ENCODE results near the gene METTL15. TPM values are rescaled to one million over a fixed set of nuclear protein-coding genes. Genes with fewer than 3 reads are reported as not detected.
A peak's percentile ranks its signal among the peaks of the same experiment; 100 is the strongest.

METTL15 gene
- total RNA-seq, 1 donor from 2014 or later: 16.2 TPM

- no peak for DNase-seq (ENCODE audit: low read depth, low spot score)
- no peak for TF ChIP-seq CTCF (conservative IDR thresholded peaks at IDR 0.05)
- peaks cover 58% of the 10 kb centered on the region for H3K4me1 Mint-ChIP-seq
- H3K4me3 Mint-ChIP-seq: peak overlapping the region; percentile 99
- H3K27ac Mint-ChIP-seq (ENCODE audit: unreplicated experiment): peak overlapping the region; percentile 98
- H3K27me3 Mint-ChIP-seq (ENCODE audit: low read depth): no peaks in the 10 kb centered on the region
- no peaks in the 10 kb centered on the region for H3K9me3 Mint-ChIP-seq
- peaks cover 4% of the 10 kb centered on the region for H3K36me3 Mint-ChIP-seq (ENCODE audit: low read depth)
Observed at GRCh38 chr11:28110821-28111200, 2.6 kb downstream of the METTL15 start.

- H3K9me3 Mint-ChIP-seq: no peaks in the 10 kb centered on the region
- no peak for TF ChIP-seq CTCF (conservative IDR thresholded peaks at IDR 0.05)
- H3K36me3 Mint-ChIP-seq (ENCODE audit: low read depth): peaks cover 4% of the 10 kb centered on the region
- H3K27me3 Mint-ChIP-seq (ENCODE audit: low read depth): no peaks in the 10 kb centered on the region
- H3K4me3 Mint-ChIP-seq: no peak overlapping the region
- no peak for DNase-seq (ENCODE audit: low read depth, low spot score)
- H3K27ac Mint-ChIP-seq (ENCODE audit: unreplicated experiment): no peak overlapping the region
- H3K4me1 Mint-ChIP-seq: peaks cover 35% of the 10 kb centered on the region
Observed at GRCh38 chr11:28114116-28114515, 5.9 kb downstream of the METTL15 start.

- Mint-ChIP-seq H3K27me3 (ENCODE audit: low read depth) (no peaks in the 10 kb centered on the region), H3K4me1 (peaks cover 28% of the 10 kb centered on the region), H3K4me3 (no peak overlapping the region), H3K9me3 (no peaks in the 10 kb centered on the region), H3K27ac (ENCODE audit: unreplicated experiment) (no peak overlapping the region), H3K36me3 (ENCODE audit: low read depth) (peaks cover 4% of the 10 kb centered on the region)
- no peak for TF ChIP-seq CTCF (conservative IDR thresholded peaks at IDR 0.05)
- no peak for DNase-seq (ENCODE audit: low read depth, low spot score)
Observed at GRCh38 chr11:28114731-28115130, 6.5 kb downstream of the METTL15 start.

GRCh38 chr11:28117712-28118111, 9.5 kb downstream of the METTL15 start:
- DNase-seq (ENCODE audit: low read depth, low spot score): no peak
- no peak overlapping the region for H3K4me3 Mint-ChIP-seq
- H3K36me3 Mint-ChIP-seq (ENCODE audit: low read depth): peaks cover 4% of the 10 kb centered on the region
- H3K4me1 Mint-ChIP-seq: no peaks in the 10 kb centered on the region
- H3K9me3 Mint-ChIP-seq: no peaks in the 10 kb centered on the region
- TF ChIP-seq CTCF (conservative IDR thresholded peaks at IDR 0.05): no peak
- H3K27me3 Mint-ChIP-seq (ENCODE audit: low read depth): no peaks in the 10 kb centered on the region
- peak overlapping the region; percentile 3 for H3K27ac Mint-ChIP-seq (ENCODE audit: unreplicated experiment)

- no peaks in the 10 kb centered on the region for H3K9me3 Mint-ChIP-seq
- no peaks in the 10 kb centered on the region for H3K4me1 Mint-ChIP-seq
- H3K27me3 Mint-ChIP-seq (ENCODE audit: low read depth): no peaks in the 10 kb centered on the region
- H3K4me3 Mint-ChIP-seq: no peak overlapping the region
- H3K27ac Mint-ChIP-seq (ENCODE audit: unreplicated experiment): no peak overlapping the region
- peaks cover 4% of the 10 kb centered on the region for H3K36me3 Mint-ChIP-seq (ENCODE audit: low read depth)
- no peak for DNase-seq (ENCODE audit: low read depth, low spot score)
- TF ChIP-seq CTCF (conservative IDR thresholded peaks at IDR 0.05): no peak
Observed at GRCh38 chr11:28123151-28123581, 15.0 kb downstream of the METTL15 start.

GRCh38 chr11:28132548-28132947, 24.4 kb downstream of the METTL15 start:
- Mint-ChIP-seq H3K9me3 (peaks cover 18% of the 10 kb centered on the region), H3K4me3 (no peak overlapping the region), H3K4me1 (no peaks in the 10 kb centered on the region), H3K27me3 (ENCODE audit: low read depth) (no peaks in the 10 kb centered on the region), H3K27ac (ENCODE audit: unreplicated experiment) (no peak overlapping the region), H3K36me3 (ENCODE audit: low read depth) (peaks cover 47% of the 10 kb centered on the region)
- no peak for DNase-seq (ENCODE audit: low read depth, low spot score)
- TF ChIP-seq CTCF (conservative IDR thresholded peaks at IDR 0.05): no peak

Data from neural crest cell (in vitro differentiated cells).